HTR-8/SVneo (cell line): ENCODE data around the gene ATP6AP1.

Experiments used
- DNase-seq: peaks from one replicate; pipeline ENCODE4 v3.0.0; 2011; ENCODE audit warnings: low spot score, mixed read lengths; ENCODE audit not compliant: insufficient read length
- FAIRE-seq: peaks from 2 replicates; lab custom pipeline; 2011; peaks lifted over from hg19 to GRCh38; lab: Jason Lieb, UNC

The ATP6AP1 gene

GRCh38 chrX:154485150-154486051 is 56.9 kb downstream of the ATP6AP1 start:
- DNase-seq (no peak), FAIRE-seq (no peak)

GRCh38 chrX:154486052-154486395 is 57.5 kb downstream of the ATP6AP1 start:
- FAIRE-seq (no peak), DNase-seq (no peak)
